Endothelial cell (in vitro differentiated cells): Measurements from ENCODE around the gene PNKD. TPM values are rescaled to one million over a fixed set of nuclear protein-coding genes. Genes with fewer than 3 reads are reported as not detected.

Experiments used
- DNase-seq: peaks from one replicate; pipeline ENCODE4 v3.0.0; 2021; ENCODE audit warnings: low spot score
- H3K27ac Mint-ChIP-seq: one replicate; pipeline ENCODE4 v1.8.0; 2021; ENCODE audit warnings: mixed read lengths, inconsistent platforms; ENCODE audit not compliant: unreplicated experiment
- H3K27me3 Mint-ChIP-seq: one replicate; pipeline ENCODE4 v1.8.0; 2021; ENCODE audit warnings: mild to moderate bottlenecking, moderate library complexity, mixed read lengths, inconsistent platforms; ENCODE audit not compliant: unreplicated experiment
- H3K36me3 Mint-ChIP-seq: one replicate; pipeline ENCODE4 v1.8.0; 2021; ENCODE audit warnings: mild to moderate bottlenecking, low read depth, mixed read lengths, inconsistent platforms; ENCODE audit not compliant: unreplicated experiment
- H3K4me1 Mint-ChIP-seq: one replicate; pipeline ENCODE4 v1.8.0; 2021; ENCODE audit warnings: mild to moderate bottlenecking, mixed read lengths, inconsistent platforms; ENCODE audit not compliant: unreplicated experiment
- H3K4me3 Mint-ChIP-seq: one replicate; pipeline ENCODE4 v1.8.0; 2021; ENCODE audit warnings: mild to moderate bottlenecking, mixed read lengths, inconsistent platforms; ENCODE audit not compliant: unreplicated experiment
- H3K9me3 Mint-ChIP-seq: one replicate; pipeline ENCODE4 v1.8.0; 2021; ENCODE audit warnings: mixed read lengths, inconsistent platforms; ENCODE audit not compliant: unreplicated experiment
- total RNA-seq: library from RNA; stranded (reverse); fragmentation: NEBNext Ultra II Directional; extraction: Animal tissue kit (Norgen Biotek cat#: 25700); gene quantifications from one replicate; pipeline ENCODE4 v1.2.1, GENCODE V29; 2021; ENCODE audit not compliant: unreplicated experiment
- TF ChIP-seq, protein P1 (sequence below): fragments of 200-600 bp; sonication (generic); IDR thresholded peaks from one replicate; pipeline ENCODE4 v1.5.0; 2021; ENCODE audit warnings: antibody characterized with exemption; ENCODE audit not compliant: unreplicated experiment

Gene PNKD
- total RNA-seq, 1 donor from 2014 or later = 31.7 TPM

DNA sequence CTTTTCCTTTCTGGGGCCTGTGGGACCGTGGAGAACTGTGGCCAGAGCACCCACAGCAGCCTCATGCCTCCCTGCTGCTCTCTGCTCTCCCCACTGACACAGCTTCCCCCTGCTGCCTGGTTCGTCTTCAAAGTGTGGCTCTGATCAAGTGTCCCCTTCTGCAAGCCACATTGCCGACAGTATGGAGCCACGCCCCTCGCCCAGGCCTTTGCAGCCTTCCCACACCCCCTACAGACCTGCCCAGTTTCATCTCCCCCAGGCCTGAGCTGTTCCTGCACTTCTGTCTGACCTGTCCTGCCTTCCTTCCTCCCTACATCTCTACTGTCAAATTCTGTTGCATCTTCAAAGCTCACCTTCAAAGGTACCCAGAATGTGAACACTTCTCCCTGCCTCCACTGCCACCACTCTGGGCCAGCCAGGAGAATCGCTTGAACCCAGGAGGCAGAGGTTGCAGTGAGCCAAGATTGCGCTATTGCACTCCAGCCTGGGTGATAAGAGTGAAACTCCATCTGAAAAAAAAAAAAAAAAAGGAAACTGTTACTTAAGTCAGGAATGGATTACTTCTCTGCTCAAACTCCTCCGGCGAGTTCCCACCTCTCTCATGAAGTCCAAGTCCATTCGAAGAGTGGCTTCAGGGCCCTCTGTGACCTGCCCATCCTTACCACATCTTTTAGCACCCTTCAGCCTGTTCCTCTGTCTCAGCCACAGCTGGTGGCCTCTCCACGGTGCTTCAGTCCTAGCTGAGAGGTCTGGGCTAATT, 57.3 kb downstream of the PNKD start:
- Mint-ChIP-seq H3K27ac (no peak overlapping the region), H3K4me3 (peak overlapping the region; percentile 28), H3K27me3 (peaks cover 16% of the 10 kb centered on the region), H3K36me3 (peaks cover 3% of the 10 kb centered on the region), H3K4me1 (peaks cover 50% of the 10 kb centered on the region), H3K9me3 (no peaks in the 10 kb centered on the region)
- DNase-seq = no peak
- TF ChIP-seq, protein P1, sequence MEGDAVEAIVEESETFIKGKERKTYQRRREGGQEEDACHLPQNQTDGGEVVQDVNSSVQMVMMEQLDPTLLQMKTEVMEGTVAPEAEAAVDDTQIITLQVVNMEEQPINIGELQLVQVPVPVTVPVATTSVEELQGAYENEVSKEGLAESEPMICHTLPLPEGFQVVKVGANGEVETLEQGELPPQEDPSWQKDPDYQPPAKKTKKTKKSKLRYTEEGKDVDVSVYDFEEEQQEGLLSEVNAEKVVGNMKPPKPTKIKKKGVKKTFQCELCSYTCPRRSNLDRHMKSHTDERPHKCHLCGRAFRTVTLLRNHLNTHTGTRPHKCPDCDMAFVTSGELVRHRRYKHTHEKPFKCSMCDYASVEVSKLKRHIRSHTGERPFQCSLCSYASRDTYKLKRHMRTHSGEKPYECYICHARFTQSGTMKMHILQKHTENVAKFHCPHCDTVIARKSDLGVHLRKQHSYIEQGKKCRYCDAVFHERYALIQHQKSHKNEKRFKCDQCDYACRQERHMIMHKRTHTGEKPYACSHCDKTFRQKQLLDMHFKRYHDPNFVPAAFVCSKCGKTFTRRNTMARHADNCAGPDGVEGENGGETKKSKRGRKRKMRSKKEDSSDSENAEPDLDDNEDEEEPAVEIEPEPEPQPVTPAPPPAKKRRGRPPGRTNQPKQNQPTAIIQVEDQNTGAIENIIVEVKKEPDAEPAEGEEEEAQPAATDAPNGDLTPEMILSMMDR = no peak

DNA sequence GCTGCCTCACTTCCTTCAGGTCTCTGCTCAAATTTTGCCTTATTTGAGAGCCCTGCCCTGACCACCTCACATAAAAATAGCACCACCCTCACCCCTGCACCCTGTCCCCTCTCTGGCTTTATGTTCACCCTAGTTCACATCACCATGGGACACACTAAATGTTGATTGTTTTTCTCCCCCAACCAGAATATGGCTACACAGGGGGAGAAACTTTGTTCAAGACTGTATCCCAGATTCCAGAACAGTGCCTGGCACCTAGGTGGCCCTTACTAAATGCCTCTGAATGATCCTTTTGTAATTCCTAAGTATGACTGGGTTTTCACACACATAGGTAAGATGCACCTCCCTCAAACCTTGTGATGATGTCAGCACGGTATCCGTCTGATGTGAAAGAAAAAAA, 58.0 kb downstream of the PNKD start:
- Mint-ChIP-seq H3K4me3 (peak overlapping the region; percentile 15), H3K4me1 (peaks cover 55% of the 10 kb centered on the region), H3K9me3 (no peaks in the 10 kb centered on the region), H3K27ac (no peak overlapping the region), H3K36me3 (peaks cover 3% of the 10 kb centered on the region), H3K27me3 (peaks cover 16% of the 10 kb centered on the region)
- TF ChIP-seq, protein P1 = no peak
- no peak for DNase-seq

DNA sequence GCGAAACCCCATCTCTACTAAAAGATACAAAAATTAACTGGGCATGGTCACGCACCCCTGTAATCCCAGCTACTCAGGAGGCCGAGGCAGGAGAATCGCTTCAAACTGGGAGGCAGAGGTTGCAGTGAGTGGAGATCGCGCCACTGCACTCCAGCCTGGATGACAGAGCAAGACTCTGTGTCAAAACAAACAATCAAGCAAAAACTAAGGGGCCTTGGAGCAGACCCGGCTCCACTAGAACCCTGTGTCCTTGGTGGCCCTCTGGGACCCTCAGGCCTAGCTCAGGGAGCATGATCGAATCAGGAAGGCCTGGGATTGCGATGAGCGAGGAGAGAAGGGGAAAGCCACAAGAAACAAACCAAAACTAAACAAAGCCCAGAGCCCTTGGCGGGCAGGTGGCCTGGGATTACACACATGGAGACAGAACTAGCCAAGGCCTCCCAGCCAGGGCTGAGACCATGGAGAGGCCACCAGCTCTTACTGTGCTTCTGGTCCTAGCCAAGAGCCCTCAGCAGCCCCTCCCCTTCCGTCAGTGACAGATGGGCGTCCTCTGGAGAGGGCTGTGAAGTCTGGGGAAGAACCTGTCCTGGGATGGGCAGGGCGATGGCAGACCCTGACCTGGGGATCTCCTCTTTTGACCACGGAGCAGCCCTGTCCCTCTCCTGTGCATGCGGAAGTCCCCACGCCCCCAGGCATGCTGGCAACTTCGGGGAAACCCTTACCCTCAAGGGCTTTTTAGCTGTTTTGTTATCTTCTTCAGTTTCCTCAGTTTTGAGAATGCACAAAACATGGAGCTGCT, 58.9 kb downstream of the PNKD start:
- H3K4me1 Mint-ChIP-seq = peaks cover 52% of the 10 kb centered on the region
- peaks cover 3% of the 10 kb centered on the region for H3K36me3 Mint-ChIP-seq
- H3K4me3 Mint-ChIP-seq = no peak overlapping the region
- TF ChIP-seq, protein P1 = no peak
- no peaks in the 10 kb centered on the region for H3K9me3 Mint-ChIP-seq
- peak overlapping the region; percentile 42 for H3K27ac Mint-ChIP-seq
- H3K27me3 Mint-ChIP-seq = peaks cover 10% of the 10 kb centered on the region
- DNase-seq = no peak

DNA sequence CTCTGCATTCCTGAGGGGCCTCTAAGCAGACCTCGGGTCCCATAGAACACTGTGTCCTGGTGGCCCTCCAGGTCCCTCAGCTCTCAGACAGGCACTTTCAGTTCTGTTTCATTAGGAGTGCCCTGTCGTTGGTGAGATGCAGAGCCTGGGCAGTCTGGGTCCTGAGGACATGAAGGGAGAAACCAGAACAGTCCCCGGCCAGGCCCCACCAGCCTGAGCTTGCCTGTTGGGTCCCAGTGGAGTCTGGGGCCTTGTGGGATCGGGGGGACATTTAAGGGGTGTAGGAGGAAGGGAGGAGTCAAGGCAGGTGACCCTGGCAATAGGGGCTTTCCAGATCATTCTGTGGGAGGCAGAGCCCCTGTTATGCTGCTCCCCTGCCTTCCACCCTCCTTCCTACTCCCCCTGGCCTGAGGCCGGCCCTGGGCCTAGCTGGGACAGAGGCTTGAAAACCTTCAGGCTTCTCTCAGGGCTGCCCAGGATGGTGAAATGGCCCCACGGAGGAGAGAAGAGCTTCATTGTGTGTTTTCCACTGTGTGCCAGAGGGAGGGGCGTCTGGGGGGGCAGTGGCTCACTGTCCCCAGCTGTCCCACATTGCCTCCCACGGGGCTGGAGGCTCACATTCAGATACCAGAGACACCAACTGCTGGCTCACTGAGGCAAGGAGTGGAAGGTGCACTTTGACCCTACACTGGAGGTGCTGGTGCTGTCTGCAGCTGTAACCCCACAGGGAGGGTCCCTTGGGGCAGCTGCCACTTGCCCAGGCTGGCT, 59.7 kb downstream of the PNKD start:
- peaks cover 3% of the 10 kb centered on the region for H3K36me3 Mint-ChIP-seq
- H3K4me1 Mint-ChIP-seq = peaks cover 49% of the 10 kb centered on the region
- H3K27ac Mint-ChIP-seq = no peak overlapping the region
- DNase-seq = no peak
- H3K27me3 Mint-ChIP-seq = peaks cover 10% of the 10 kb centered on the region
- no peak overlapping the region for H3K4me3 Mint-ChIP-seq
- TF ChIP-seq, protein P1 = no peak
- H3K9me3 Mint-ChIP-seq = no peaks in the 10 kb centered on the region
